ENCODE measurements around the gene TERF2IP.

The TERF2IP gene

DNA sequence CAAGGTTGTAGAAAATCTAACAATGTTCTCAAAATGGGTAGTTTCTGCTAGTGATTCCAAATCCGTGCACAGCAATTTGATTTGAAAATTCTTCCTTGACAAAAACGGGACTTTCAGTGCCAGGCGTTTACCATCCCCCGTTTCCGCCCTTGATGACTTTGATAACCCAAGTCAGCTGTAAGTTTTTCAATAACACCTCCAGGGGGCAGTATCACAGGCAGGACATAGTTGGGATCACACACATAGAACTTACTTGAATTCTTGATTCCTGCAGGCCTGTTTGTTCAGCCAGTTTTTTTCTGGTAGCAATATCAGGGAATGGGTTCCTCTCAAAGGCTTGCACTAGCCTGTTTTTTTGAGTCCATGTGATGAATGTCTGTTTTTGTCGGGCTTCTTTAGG lies 48.1 kb downstream of the TERF2IP start:
- TF ChIP-seq YY1 (IDR thresholded peaks at IDR 0.05; ENCODE audit: low read depth) (no peak), TEAD4 (IDR thresholded peaks at IDR 0.05) (no peak), TCF12 (IDR thresholded peaks at IDR 0.05; ENCODE audit: low read depth) (no peak), MAX (IDR thresholded peaks at IDR 0.05) (no peak), RAD21 (IDR thresholded peaks at IDR 0.05; ENCODE audit: low read depth) (no peak), FOXM1 (IDR thresholded peaks at IDR 0.05; ENCODE audit: borderline replicate concordance, low read depth) (no peak), NFIC (IDR thresholded peaks at IDR 0.05) (no peak), CREB1 (IDR thresholded peaks at IDR 0.05; ENCODE audit: low read depth) (no peak), EGR1 (IDR thresholded peaks at IDR 0.05) (no peak), EP300 (IDR thresholded peaks at IDR 0.05; ENCODE audit: borderline replicate concordance) (no peak), TAF1 (IDR thresholded peaks at IDR 0.05; ENCODE audit: low read depth) (no peak), CEBPB (IDR thresholded peaks at IDR 0.05) (no peak), ZBTB7A (IDR thresholded peaks at IDR 0.05; ENCODE audit: low read depth) (no peak)
- TF ChIP-seq, protein P1, sequence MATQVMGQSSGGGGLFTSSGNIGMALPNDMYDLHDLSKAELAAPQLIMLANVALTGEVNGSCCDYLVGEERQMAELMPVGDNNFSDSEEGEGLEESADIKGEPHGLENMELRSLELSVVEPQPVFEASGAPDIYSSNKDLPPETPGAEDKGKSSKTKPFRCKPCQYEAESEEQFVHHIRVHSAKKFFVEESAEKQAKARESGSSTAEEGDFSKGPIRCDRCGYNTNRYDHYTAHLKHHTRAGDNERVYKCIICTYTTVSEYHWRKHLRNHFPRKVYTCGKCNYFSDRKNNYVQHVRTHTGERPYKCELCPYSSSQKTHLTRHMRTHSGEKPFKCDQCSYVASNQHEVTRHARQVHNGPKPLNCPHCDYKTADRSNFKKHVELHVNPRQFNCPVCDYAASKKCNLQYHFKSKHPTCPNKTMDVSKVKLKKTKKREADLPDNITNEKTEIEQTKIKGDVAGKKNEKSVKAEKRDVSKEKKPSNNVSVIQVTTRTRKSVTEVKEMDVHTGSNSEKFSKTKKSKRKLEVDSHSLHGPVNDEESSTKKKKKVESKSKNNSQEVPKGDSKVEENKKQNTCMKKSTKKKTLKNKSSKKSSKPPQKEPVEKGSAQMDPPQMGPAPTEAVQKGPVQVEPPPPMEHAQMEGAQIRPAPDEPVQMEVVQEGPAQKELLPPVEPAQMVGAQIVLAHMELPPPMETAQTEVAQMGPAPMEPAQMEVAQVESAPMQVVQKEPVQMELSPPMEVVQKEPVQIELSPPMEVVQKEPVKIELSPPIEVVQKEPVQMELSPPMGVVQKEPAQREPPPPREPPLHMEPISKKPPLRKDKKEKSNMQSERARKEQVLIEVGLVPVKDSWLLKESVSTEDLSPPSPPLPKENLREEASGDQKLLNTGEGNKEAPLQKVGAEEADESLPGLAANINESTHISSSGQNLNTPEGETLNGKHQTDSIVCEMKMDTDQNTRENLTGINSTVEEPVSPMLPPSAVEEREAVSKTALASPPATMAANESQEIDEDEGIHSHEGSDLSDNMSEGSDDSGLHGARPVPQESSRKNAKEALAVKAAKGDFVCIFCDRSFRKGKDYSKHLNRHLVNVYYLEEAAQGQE (IDR thresholded peaks at IDR 0.05; ENCODE audit: low read depth): no peak
- TF ChIP-seq, protein P2, sequence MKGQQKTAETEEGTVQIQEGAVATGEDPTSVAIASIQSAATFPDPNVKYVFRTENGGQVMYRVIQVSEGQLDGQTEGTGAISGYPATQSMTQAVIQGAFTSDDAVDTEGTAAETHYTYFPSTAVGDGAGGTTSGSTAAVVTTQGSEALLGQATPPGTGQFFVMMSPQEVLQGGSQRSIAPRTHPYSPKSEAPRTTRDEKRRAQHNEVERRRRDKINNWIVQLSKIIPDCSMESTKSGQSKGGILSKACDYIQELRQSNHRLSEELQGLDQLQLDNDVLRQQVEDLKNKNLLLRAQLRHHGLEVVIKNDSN (IDR thresholded peaks at IDR 0.05): no peak

GRCh38 chr16:75697571-75697970 lies 50.0 kb downstream of the TERF2IP start:
- TF ChIP-seq ZBTB7A (IDR thresholded peaks at IDR 0.05; ENCODE audit: low read depth): no peak
- TF ChIP-seq TEAD4 (IDR thresholded peaks at IDR 0.05): no peak
- TF ChIP-seq FOXM1 (IDR thresholded peaks at IDR 0.05; ENCODE audit: borderline replicate concordance, low read depth): no peak
- TF ChIP-seq EP300 (IDR thresholded peaks at IDR 0.05; ENCODE audit: borderline replicate concordance): no peak
- no peak for TF ChIP-seq TAF1 (IDR thresholded peaks at IDR 0.05; ENCODE audit: low read depth)
- TF ChIP-seq CEBPB (IDR thresholded peaks at IDR 0.05): no peak
- TF ChIP-seq CREB1 (IDR thresholded peaks at IDR 0.05; ENCODE audit: low read depth): no peak
- no peak for TF ChIP-seq MAX (IDR thresholded peaks at IDR 0.05)
- TF ChIP-seq YY1 (IDR thresholded peaks at IDR 0.05; ENCODE audit: low read depth): no peak
- TF ChIP-seq, protein P1 (IDR thresholded peaks at IDR 0.05; ENCODE audit: low read depth): no peak
- no peak for TF ChIP-seq RAD21 (IDR thresholded peaks at IDR 0.05; ENCODE audit: low read depth)
- TF ChIP-seq EGR1 (IDR thresholded peaks at IDR 0.05): no peak

GRCh38 chr16:75701361-75701760 lies 53.8 kb downstream of the TERF2IP start, which contains the start of gene DUXB:
Gene DUXB (minus strand): TSS chr16:75701461. CDS start chr16:75701418, 43 bp downstream.
- TF ChIP-seq CEBPB (IDR thresholded peaks at IDR 0.05) (no peak), RAD21 (IDR thresholded peaks at IDR 0.05; ENCODE audit: low read depth) (no peak), NFIC (IDR thresholded peaks at IDR 0.05) (no peak), MAX (IDR thresholded peaks at IDR 0.05) (no peak), TAF1 (IDR thresholded peaks at IDR 0.05; ENCODE audit: low read depth) (no peak), YY1 (IDR thresholded peaks at IDR 0.05; ENCODE audit: low read depth) (no peak), ZBTB7A (IDR thresholded peaks at IDR 0.05; ENCODE audit: low read depth) (no peak), FOXM1 (IDR thresholded peaks at IDR 0.05; ENCODE audit: borderline replicate concordance, low read depth) (no peak), CREB1 (IDR thresholded peaks at IDR 0.05; ENCODE audit: low read depth) (no peak)
- TF ChIP-seq, protein P2 (IDR thresholded peaks at IDR 0.05): no peak

DNA sequence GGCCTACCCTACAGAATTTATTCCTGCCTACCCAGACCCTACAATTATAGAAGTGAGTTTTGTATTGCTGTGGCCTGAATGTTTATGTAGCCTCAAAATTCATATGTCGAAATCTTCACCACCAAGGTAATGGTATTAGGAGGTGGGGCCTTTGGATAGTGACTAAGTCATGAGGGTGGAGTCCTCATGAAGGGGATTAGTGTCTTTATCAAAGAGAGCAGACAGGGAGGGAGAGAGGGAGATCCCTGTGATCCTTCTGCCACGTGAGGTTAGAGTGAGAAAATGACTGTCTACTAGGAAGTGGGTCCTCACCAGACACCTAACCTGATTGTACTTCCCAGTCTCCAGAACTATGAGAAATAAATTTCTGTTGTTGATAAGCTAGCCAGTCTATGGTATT lies 54.7 kb downstream of the TERF2IP start:
- no peak for TF ChIP-seq YY1 (IDR thresholded peaks at IDR 0.05; ENCODE audit: low read depth)
- TF ChIP-seq RAD21 (IDR thresholded peaks at IDR 0.05; ENCODE audit: low read depth): no peak
- TF ChIP-seq TAF1 (IDR thresholded peaks at IDR 0.05; ENCODE audit: low read depth): no peak
- TF ChIP-seq, protein P2 (IDR thresholded peaks at IDR 0.05): no peak
- TF ChIP-seq ZBTB7A (IDR thresholded peaks at IDR 0.05; ENCODE audit: low read depth): no peak
- no peak for TF ChIP-seq MAX (IDR thresholded peaks at IDR 0.05)
- no peak for TF ChIP-seq FOXM1 (IDR thresholded peaks at IDR 0.05; ENCODE audit: borderline replicate concordance, low read depth)
- no peak for TF ChIP-seq TEAD4 (IDR thresholded peaks at IDR 0.05)
- TF ChIP-seq, protein P1 (IDR thresholded peaks at IDR 0.05; ENCODE audit: low read depth): no peak

Data from Ishikawa (cell line).